Keratinocyte (primary cell): Measurements from ENCODE around the gene E4F1. TPM values are rescaled to one million over a fixed set of nuclear protein-coding genes. Genes with fewer than 3 reads are reported as not detected.

Experiments
- DNase-seq: peaks from one replicate; pipeline ENCODE4 v3.0.0-alpha.2; 2011; ENCODE audit warnings: low read depth, missing footprints, low spot score
- FAIRE-seq: peaks from 2 replicates; lab custom pipeline; 2011; peaks lifted over from hg19 to GRCh38; lab: Jason Lieb, UNC
- H2AFZ ChIP-seq: 2 replicates; pipeline ENCODE4 v1.6.0; 2012; ENCODE audit warnings: low read length, control low read depth, inconsistent platforms; ENCODE audit not compliant: control insufficient read depth
- H3K27ac ChIP-seq: 2 replicates; pipeline ENCODE4 v1.5.1; 2011; ENCODE audit warnings: low read length; ENCODE audit not compliant: control insufficient read depth, insufficient read depth
- H3K27me3 ChIP-seq: 3 replicates; pipeline ENCODE4 v1.6.0; 2011; ENCODE audit warnings: low read length; ENCODE audit not compliant: control insufficient read depth, insufficient read depth; ENCODE audit errors: extremely low read depth
- H3K36me3 ChIP-seq, 2 experiments: 2 replicates in 1 of 2; 3 replicates in 1 of 2; pipeline ENCODE4 v1.5.1; 2011; ENCODE audit warnings: low read length in 2 of 2, mild to moderate bottlenecking in 1 of 2; ENCODE audit not compliant: control insufficient read depth in 2 of 2, insufficient read depth in 2 of 2; ENCODE audit errors: extremely low read depth in 1 of 2
- H3K4me1 ChIP-seq: 3 replicates; pipeline ENCODE4 v1.5.1; 2011; ENCODE audit warnings: low read length; ENCODE audit not compliant: control insufficient read depth, insufficient read depth; ENCODE audit errors: extremely low read depth
- H3K4me2 ChIP-seq: 3 replicates; pipeline ENCODE4 v1.6.0; 2011; ENCODE audit warnings: low read depth, low read length; ENCODE audit not compliant: control insufficient read depth, insufficient read depth; ENCODE audit errors: extremely low read depth
- H3K4me3 ChIP-seq, 3 experiments: fragments of 200-600 bp in 1 of 3; sonication (generic) in 1 of 3; 2 replicates in 2 of 3; 3 replicates in 1 of 3; pipeline ENCODE4 v1.5.1; 2011 to 2016; ENCODE audit warnings: low read length in 3 of 3, mild to moderate bottlenecking in 3 of 3, control low read depth in 2 of 3, inconsistent platforms in 1 of 3, low read depth in 1 of 3, mixed read lengths in 1 of 3, mixed run types in 1 of 3, moderate library complexity in 1 of 3; ENCODE audit not compliant: control insufficient read depth in 2 of 3, insufficient read depth in 2 of 3; ENCODE audit errors: extremely low read depth in 1 of 3
- H3K79me2 ChIP-seq: 2 replicates; pipeline ENCODE4 v1.6.0; 2012; ENCODE audit warnings: low read length; ENCODE audit not compliant: control insufficient read depth, insufficient read depth
- H3K9ac ChIP-seq: 3 replicates; pipeline ENCODE4 v1.6.0; 2011; ENCODE audit warnings: low read length; ENCODE audit not compliant: control insufficient read depth, insufficient read depth; ENCODE audit errors: extremely low read depth
- H3K9me1 ChIP-seq: 3 replicates; pipeline ENCODE4 v1.6.0; 2011; ENCODE audit warnings: low read length; ENCODE audit not compliant: control insufficient read depth, insufficient read depth; ENCODE audit errors: extremely low read depth
- H3K9me3 ChIP-seq: 2 replicates; pipeline ENCODE4 v1.5.1; 2012; ENCODE audit warnings: low read depth, low read length; ENCODE audit not compliant: control insufficient read depth
- H4K20me1 ChIP-seq: 3 replicates; pipeline ENCODE4 v1.6.0; 2011; ENCODE audit warnings: low read length; ENCODE audit not compliant: control insufficient read depth, insufficient read depth; ENCODE audit errors: extremely low read depth
- CTCF ChIP-seq, 3 experiments: IDR thresholded peaks in 1 of 3; conservative IDR thresholded peaks in 1 of 3; optimal IDR thresholded peaks in 1 of 3; 2 replicates in 2 of 3; 3 replicates in 1 of 3; pipeline versions ENCODE3 to v1.5.1; 2011; ENCODE audit warnings: low read length in 3 of 3, mild to moderate bottlenecking in 3 of 3, moderate library complexity in 2 of 3, control low read depth in 1 of 3, inconsistent platforms in 1 of 3; ENCODE audit not compliant: insufficient read depth in 2 of 3; ENCODE audit errors: extremely low read depth in 1 of 3
- EZH2 ChIP-seq: IDR thresholded peaks from one replicate; pipeline ENCODE4 v1.6.1; 2012; ENCODE audit warnings: inconsistent platforms, mild to moderate bottlenecking, low read length, moderate library complexity
- dilution Hi-C: fragments of 300-500 bp; cut with MboI; formaldehyde crosslinking; loops from one replicate; pipeline ENCODE4 v1.7.0; 2020; ENCODE audit warnings: low sequenced_read_pairs; ENCODE audit not compliant: extremely low pct_ligation_motif_present
- polyA plus RNA-seq, 5 experiments: library from polyadenylated mRNA; depleted of rRNA in 3 of 5; stranded (reverse) in 3 of 5; stranded (forward) in 1 of 5; unstranded in 1 of 5; fragments of >200 nt; gene quantifications; 1 replicate in 1 of 5; 2 replicates in 3 of 5; 3 replicates in 1 of 5; pipeline versions ENCODE4 v1.2.1 to v1.2.3, GENCODE V29; 2011 to 2012; ENCODE audit warnings: missing spikeins in 2 of 5, low read depth in 1 of 5, low replicate concordance in 1 of 5

E4F1 gene
- polyA plus RNA-seq, 1 donor (not counting 4 experiments of a cell fraction or from before 2014, with no cell fraction given), result 10.5 TPM

DNA sequence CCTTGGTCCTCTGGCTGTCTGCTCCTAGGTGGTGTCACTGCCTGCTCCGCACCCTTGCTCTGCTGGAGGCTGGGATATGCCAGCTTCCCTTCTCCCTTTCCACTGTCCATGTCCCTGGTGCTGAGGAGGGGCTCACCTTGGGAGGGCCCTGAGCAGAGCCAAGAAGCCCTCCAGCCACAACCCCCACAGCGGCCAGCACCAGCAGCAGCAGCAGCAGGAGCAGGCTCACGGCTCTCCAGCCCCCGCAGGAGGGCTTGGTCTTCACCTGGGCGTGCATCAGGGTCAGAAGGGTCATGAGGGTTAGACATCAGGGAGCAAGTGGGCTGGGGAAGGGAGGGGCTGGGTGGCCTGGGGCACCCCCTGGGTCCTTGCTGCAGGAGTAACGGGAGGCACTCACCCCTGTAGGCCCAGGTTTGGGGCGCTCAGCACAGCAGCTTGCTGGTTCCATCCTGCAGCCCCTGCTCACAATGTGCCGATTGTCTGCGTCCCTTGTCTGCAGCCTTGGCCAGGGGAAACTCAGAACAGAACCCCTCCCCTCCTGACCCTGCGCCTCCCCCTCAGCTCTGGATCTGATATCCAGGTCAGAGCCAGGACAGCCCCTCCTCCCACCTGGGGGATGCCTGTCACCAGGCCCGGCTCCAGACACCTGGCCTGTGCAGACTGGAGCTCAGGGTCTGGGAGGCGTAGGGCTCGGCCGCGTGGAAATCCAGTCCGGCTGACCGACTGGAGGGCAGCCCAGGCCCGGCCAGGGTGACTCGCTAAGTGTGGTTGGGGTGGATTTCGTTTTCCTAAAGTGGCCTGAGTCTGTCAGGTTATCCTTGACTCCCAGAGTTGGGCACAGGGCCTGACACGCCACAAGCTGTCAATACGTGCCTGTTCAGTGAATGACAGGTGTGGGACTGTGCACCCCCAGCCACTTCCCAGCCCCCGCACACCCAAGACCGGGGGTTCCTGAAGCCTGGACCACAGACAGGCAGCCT, 12.7 kb upstream of the E4F1 start, which contains the start of gene BRICD5:
Gene BRICD5 (minus strand): TSS at position 478 of the 980 bp plus-strand sequence. CDS start 30 bp downstream, at position 448.
- Histone ChIP-seq H4K20me1 (no peaks in the 10 kb centered on the region), H3K4me2 (no peak within 1 kb of the TSS), H3K79me2 (peaks cover 26% of the 10 kb centered on the region), H3K9ac (no peak within 1 kb of the TSS), H3K4me1 (peaks cover 17% of the 10 kb centered on the region), H3K4me3 (no peak within 1 kb of the TSS), H2AFZ (no peak within 1 kb of the TSS), H3K9me3 (no peaks in the 10 kb centered on the region), H3K36me3 (peaks cover 12 to 26% of the 10 kb centered on the region in 2 experiments), H3K27me3 (no peaks in the 10 kb centered on the region), H3K9me1 (no peaks in the 10 kb centered on the region), H3K27ac (no peak within 1 kb of the TSS)
- FAIRE-seq (no peak), DNase-seq (no peak)
- dilution Hi-C loops, result no loop called here
- no peak for TF ChIP-seq EZH2
- no peak for TF ChIP-seq CTCF (optimal IDR thresholded peaks at IDR 0.05 in 1 of 3, IDR thresholded peaks at IDR 0.05 in 1 of 3, conservative IDR thresholded peaks at IDR 0.05 in 1 of 3; ENCODE audit: extremely low read depth in 1 of 3, insufficient read depth in 2 of 3, low read length in 3 of 3)

- Histone ChIP-seq H2AFZ (no peak overlapping the region), H4K20me1 (no peaks in the 10 kb centered on the region), H3K9me1 (no peaks in the 10 kb centered on the region), H3K79me2 (peaks cover 20% of the 10 kb centered on the region), H3K36me3 (peaks cover 12 to 23% of the 10 kb centered on the region in 2 experiments), H3K9ac (no peak overlapping the region), H3K9me3 (no peaks in the 10 kb centered on the region), H3K4me2 (no peak overlapping the region), H3K4me1 (peaks cover 13% of the 10 kb centered on the region), H3K27ac (no peak overlapping the region), H3K27me3 (no peaks in the 10 kb centered on the region), H3K4me3 (no peak overlapping the region)
- dilution Hi-C loops, result no loop called here
- no peak for TF ChIP-seq EZH2
- no peak for TF ChIP-seq CTCF (optimal IDR thresholded peaks at IDR 0.05 in 1 of 3, IDR thresholded peaks at IDR 0.05 in 1 of 3, conservative IDR thresholded peaks at IDR 0.05 in 1 of 3; ENCODE audit: extremely low read depth in 1 of 3, insufficient read depth in 2 of 3, low read length in 3 of 3)
- DNase-seq (no peak), FAIRE-seq (no peak)
Measured at GRCh38 chr16:2211923-2212347, 11.5 kb upstream of the E4F1 start.
